HK-2 (cell line): ENCODE data around the gene FOXP1.

Experiments used
- DNase-seq: peaks from one replicate; pipeline ENCODE4 v3.0.0-alpha.2; 2018; ENCODE audit not compliant: unreplicated experiment

Gene FOXP1

GRCh38 chr3:71060536-71060935 lies 523.0 kb downstream of the FOXP1 start:
- no peak for DNase-seq

- DNase-seq: no peak
Measured at GRCh38 chr3:71057526-71057894, 526.0 kb downstream of the FOXP1 start.

DNA sequence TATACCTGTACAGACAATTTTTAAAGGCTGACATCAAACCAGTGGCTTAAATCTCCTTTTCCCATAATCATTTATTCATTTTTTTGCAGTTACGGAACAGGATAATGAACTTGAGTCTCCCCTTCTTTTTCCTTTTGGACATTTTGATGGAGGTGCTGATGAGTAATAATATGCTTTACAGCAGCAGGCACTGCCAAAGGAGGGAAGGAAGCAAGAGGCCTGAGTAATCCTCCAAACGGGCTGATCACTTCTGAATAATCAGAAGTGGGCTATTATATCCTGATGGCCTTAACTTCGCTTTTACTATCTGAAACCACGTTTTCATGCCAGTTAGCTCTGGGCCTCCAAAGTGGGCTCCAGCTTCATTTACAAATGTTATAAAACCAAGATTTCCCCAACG lies 527.2 kb downstream of the FOXP1 start:
- DNase-seq: no peak

- DNase-seq: no peak
Measured at GRCh38 chr3:71055257-71056001, 528.1 kb downstream of the FOXP1 start.

GRCh38 chr3:71054312-71054711 lies 529.2 kb downstream of the FOXP1 start:
- no peak for DNase-seq

DNA sequence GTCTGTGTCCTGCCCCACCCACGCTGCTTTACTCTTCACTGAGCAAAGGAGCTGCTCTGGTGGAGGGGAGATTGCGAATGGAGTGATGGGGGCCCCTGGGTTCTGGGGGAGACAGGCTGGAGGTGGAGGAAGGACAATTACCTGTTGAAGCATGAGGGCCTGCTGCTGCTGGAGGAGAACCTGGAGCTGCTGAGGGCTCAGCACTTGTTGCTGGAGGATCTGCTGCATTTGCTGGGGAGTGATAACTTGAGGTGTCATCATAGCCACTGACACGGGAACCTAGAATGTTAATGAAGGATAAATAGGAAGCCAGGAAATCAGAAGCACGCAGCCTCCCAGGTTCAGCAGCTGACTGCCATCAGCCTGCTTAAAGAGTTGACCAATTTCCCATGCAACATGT lies 530.0 kb downstream of the FOXP1 start:
- no peak for DNase-seq

DNA sequence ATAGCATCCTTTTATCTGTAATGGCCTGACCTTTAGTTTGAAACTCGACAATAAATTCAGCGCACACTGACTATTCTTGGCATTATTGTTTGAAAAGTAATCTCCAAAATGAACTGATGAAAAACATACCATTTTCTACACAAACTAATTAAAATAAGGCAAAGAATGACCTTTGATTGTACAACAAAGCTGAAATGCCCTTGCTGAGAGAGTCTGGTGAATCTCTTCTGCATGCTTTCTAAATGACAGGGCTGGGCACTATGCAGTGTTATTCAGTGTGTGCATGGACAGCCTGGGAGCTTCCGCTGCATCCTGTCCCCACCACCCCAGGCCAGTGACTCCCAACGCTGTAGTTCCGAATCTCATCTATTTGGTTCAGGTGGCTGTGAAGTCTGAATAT lies 530.8 kb downstream of the FOXP1 start:
- DNase-seq: no peak

- no peak for DNase-seq
Measured at GRCh38 chr3:71051893-71052687, 531.4 kb downstream of the FOXP1 start.

- DNase-seq: no peak
Measured at GRCh38 chr3:71051259-71051595, 532.3 kb downstream of the FOXP1 start.

- no peak for DNase-seq
Measured at GRCh38 chr3:71050538-71051258, 532.8 kb downstream of the FOXP1 start.

DNA sequence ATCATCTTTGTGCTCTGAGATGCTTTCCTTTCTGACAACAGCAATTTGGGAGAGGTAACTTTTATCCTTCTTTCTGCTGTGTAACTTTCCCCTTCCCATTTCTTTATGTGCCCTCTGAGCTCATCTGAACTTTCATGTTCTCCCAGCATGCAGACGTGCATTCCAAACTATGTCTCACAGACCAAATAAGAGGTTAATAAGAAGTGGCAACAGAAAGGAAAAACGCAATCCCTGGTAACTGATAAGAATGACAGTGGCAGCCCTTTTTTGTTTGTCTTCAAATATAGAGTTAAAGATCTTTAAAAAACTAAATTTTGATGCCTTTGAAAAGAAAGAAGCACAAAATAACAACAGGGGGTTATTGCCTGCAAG lies 533.4 kb downstream of the FOXP1 start:
- DNase-seq: no peak

DNA sequence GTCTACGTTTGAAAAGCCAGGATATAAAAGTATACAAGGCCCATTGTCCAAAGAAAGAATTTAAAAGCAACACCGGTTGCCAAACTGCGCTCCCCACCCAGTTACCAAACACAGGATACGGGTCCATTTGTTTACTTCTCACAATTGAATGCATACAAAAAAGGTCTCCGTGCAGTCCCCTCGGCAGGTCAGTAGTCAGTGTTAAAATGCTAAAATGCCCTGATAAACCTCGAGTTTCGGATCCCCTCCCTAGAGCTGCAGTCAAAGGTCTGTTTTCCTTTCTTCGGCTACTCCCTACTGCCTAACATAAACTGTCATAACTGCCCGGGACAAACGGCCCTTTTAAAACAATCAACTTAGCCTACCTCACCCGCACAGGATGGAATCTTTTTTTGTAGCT lies 534.6 kb downstream of the FOXP1 start:
- no peak for DNase-seq

DNA sequence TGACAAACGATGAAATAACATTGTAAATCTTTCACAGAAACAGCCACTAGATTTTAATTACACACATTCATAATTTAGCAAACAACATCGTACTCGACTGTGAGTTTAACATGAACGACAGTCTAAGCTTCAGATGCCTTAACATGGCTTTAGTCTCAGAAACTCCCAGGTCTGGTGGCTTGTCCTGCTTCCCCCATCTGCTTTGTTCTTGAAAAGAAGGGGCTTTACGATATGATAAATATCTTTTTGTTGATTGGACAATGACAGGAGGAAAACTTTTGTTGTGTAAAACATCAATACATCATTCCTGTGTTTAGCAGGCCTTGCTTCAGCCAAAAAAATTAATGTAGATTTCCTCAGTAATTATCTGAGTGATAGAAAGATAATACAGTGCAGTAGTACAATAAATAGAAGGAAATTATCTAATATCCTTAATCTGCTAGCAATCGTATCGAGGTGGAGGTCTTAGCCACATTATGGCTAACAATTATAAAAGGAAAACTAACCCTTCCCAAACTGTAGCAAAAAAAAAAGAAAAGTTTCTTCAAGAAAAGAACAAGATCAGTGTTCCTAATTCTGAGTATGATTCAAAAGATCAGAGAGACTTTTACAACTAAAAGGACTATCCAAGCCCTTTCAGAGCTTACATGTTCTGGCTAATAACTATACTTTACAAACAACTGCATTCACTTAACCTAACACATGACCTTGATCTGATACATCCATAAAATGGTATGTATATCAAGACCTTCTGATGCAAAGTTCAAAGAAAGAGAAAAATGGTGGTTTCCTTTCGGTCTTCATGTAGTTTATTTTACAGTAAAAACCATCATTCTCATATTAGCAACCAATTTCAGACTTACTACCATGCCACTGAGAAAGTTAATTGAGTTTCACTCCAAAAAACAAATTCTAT lies 535.7 kb downstream of the FOXP1 start:
- DNase-seq: no peak

GRCh38 chr3:71046791-71047190 lies 536.7 kb downstream of the FOXP1 start:
- no peak for DNase-seq

GRCh38 chr3:71045917-71046282 lies 537.6 kb downstream of the FOXP1 start:
- no peak for DNase-seq

GRCh38 chr3:71045212-71045916 lies 538.2 kb downstream of the FOXP1 start:
- DNase-seq: no peak

- no peak for DNase-seq
Measured at GRCh38 chr3:71042759-71043158, 540.8 kb downstream of the FOXP1 start.

DNA sequence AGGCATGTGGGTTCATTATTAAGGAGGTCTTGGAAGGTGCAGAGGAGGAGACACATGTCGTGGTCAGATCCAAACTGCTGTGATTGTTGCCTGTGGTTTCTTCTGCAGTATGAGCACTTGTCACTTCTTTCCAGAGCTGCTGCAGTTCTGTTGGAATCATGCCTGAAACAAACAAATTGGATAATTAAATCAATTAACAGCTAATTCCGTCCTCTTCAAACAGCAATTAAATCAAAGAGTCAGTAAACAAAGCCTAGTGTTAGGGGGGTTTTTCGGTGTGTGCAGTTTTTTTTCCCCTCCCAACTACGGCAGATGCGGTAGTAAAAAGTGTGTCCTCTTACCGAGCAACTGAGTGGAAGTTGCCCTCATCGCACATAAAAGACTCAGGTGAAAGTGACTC lies 542.2 kb downstream of the FOXP1 start:
- no peak for DNase-seq

GRCh38 chr3:71039332-71039731 lies 544.2 kb downstream of the FOXP1 start:
- no peak for DNase-seq

GRCh38 chr3:71037775-71038174 lies 545.8 kb downstream of the FOXP1 start:
- no peak for DNase-seq

- no peak for DNase-seq
Measured at GRCh38 chr3:71035886-71036285, 547.6 kb downstream of the FOXP1 start.
